ENCODE measurements around the gene ATXN10.

ATXN10 gene

GRCh38 chr22:45756558-45756957 lies 84.9 kb downstream of the ATXN10 start:
- TF ChIP-seq EZH2phosphoT487 (IDR thresholded peaks at IDR 0.05; ENCODE audit: borderline replicate concordance, low read length) (no peak), CTCF (IDR thresholded peaks at IDR 0.05; ENCODE audit: low read depth, low read length, poor library complexity, severe bottlenecking) (no peak)
- peaks cover 61% of the 10 kb centered on the region for H3K79me2 ChIP-seq (ENCODE audit: control insufficient read depth, low read length)

GRCh38 chr22:45757068-45757467 lies 85.4 kb downstream of the ATXN10 start:
- TF ChIP-seq EZH2phosphoT487 (IDR thresholded peaks at IDR 0.05; ENCODE audit: borderline replicate concordance, low read length) (no peak), CTCF (IDR thresholded peaks at IDR 0.05; ENCODE audit: low read depth, low read length, poor library complexity, severe bottlenecking) (no peak)

More at GRCh38 chr22:45756558-45756957, 84.9 kb downstream of the ATXN10 start:
- Histone ChIP-seq H3K4me1 (ENCODE audit: control insufficient read depth, low read length) (peaks cover 64% of the 10 kb centered on the region), H3K36me3 (ENCODE audit: control insufficient read depth, low read length) (peaks cover 54% of the 10 kb centered on the region), H3K27ac (ENCODE audit: low read depth, low read length) (no peak overlapping the region), H3K9me3 (ENCODE audit: control insufficient read depth, insufficient read depth, low read length) (no peaks in the 10 kb centered on the region), H3K4me3 (ENCODE audit: low read length) (no peak overlapping the region), H3K9me2 (replicated peaks; ENCODE audit: control insufficient read depth, low read length) (no peaks in the 10 kb centered on the region), H3K27me3 (ENCODE audit: control insufficient read depth, low read length) (no peaks in the 10 kb centered on the region), H3K4me2 (ENCODE audit: low read length) (no peak overlapping the region), H3F3A (ENCODE audit: control insufficient read depth, insufficient read depth) (no peaks in the 10 kb centered on the region), H4K20me1 (ENCODE audit: control insufficient read depth, insufficient read depth, low read depth, low read length) (no peaks in the 10 kb centered on the region)

GRCh38 chr22:45757936-45758335 lies 86.3 kb downstream of the ATXN10 start:
- Histone ChIP-seq H3K79me2 (ENCODE audit: control insufficient read depth, low read length) (peaks cover 61% of the 10 kb centered on the region), H4K20me1 (ENCODE audit: control insufficient read depth, insufficient read depth, low read depth, low read length) (no peaks in the 10 kb centered on the region)
- TF ChIP-seq EZH2phosphoT487 (IDR thresholded peaks at IDR 0.05; ENCODE audit: borderline replicate concordance, low read length): no peak
- no peak for TF ChIP-seq CTCF (IDR thresholded peaks at IDR 0.05; ENCODE audit: low read depth, low read length, poor library complexity, severe bottlenecking)

More at GRCh38 chr22:45757068-45757467, 85.4 kb downstream of the ATXN10 start:
- Histone ChIP-seq H3K4me3 (ENCODE audit: low read length) (no peak overlapping the region), H3K9me3 (ENCODE audit: control insufficient read depth, insufficient read depth, low read length) (no peaks in the 10 kb centered on the region), H3K79me2 (ENCODE audit: control insufficient read depth, low read length) (peaks cover 59% of the 10 kb centered on the region), H3F3A (ENCODE audit: control insufficient read depth, insufficient read depth) (no peaks in the 10 kb centered on the region), H3K27ac (ENCODE audit: low read depth, low read length) (no peak overlapping the region), H3K4me2 (ENCODE audit: low read length) (no peak overlapping the region), H3K27me3 (ENCODE audit: control insufficient read depth, low read length) (no peaks in the 10 kb centered on the region), H3K4me1 (ENCODE audit: control insufficient read depth, low read length) (peaks cover 62% of the 10 kb centered on the region), H3K9me2 (replicated peaks; ENCODE audit: control insufficient read depth, low read length) (no peaks in the 10 kb centered on the region), H4K20me1 (ENCODE audit: control insufficient read depth, insufficient read depth, low read depth, low read length) (no peaks in the 10 kb centered on the region), H3K36me3 (ENCODE audit: control insufficient read depth, low read length) (peaks cover 52% of the 10 kb centered on the region)

More at GRCh38 chr22:45757936-45758335, 86.3 kb downstream of the ATXN10 start:
- Histone ChIP-seq H3K4me2 (ENCODE audit: low read length) (no peak overlapping the region), H3K36me3 (ENCODE audit: control insufficient read depth, low read length) (peaks cover 51% of the 10 kb centered on the region), H3F3A (ENCODE audit: control insufficient read depth, insufficient read depth) (no peaks in the 10 kb centered on the region), H3K9me2 (replicated peaks; ENCODE audit: control insufficient read depth, low read length) (no peaks in the 10 kb centered on the region), H3K4me3 (ENCODE audit: low read length) (no peak overlapping the region), H3K4me1 (ENCODE audit: control insufficient read depth, low read length) (peaks cover 61% of the 10 kb centered on the region), H3K27ac (ENCODE audit: low read depth, low read length) (no peak overlapping the region), H3K27me3 (ENCODE audit: control insufficient read depth, low read length) (no peaks in the 10 kb centered on the region), H3K9me3 (ENCODE audit: control insufficient read depth, insufficient read depth, low read length) (no peaks in the 10 kb centered on the region)

Data from DOHH2 (cell line).